Measurements from ENCODE around the gene ESD. TPM values are rescaled to one million over a fixed set of nuclear protein-coding genes. Genes with fewer than 3 reads are reported as not detected.

Gene ESD
- total RNA-seq, 1 donor from 2014 or later, result 191 TPM

GRCh38 chr13:46745062-46745461, 51.9 kb downstream of the ESD start:
- Histone ChIP-seq H3K4me1 (no peaks in the 10 kb centered on the region), H2AFZ (replicated peaks) (no peak overlapping the region), H3K79me2 (ENCODE audit: low read depth) (no peaks in the 10 kb centered on the region), H3K27me3 (no peaks in the 10 kb centered on the region), H3F3A (ENCODE audit: low read depth) (no peaks in the 10 kb centered on the region), H3K36me3 (no peaks in the 10 kb centered on the region), H3K9ac (no peak overlapping the region), H4K20me1 (ENCODE audit: low read depth) (no peaks in the 10 kb centered on the region), H3K4me3 (no peak overlapping the region), H3K4me2 (no peak overlapping the region), H3K27ac (no peak overlapping the region), H3K9me3 (ENCODE audit: low read depth) (no peaks in the 10 kb centered on the region)
- no peaks in the 10 kb centered on the region for H3K4me1 Mint-ChIP-seq
- peaks cover 3% of the 10 kb centered on the region for H3K27me3 Mint-ChIP-seq (ENCODE audit: insufficient read depth, low read depth)
- no peak for DNase-seq (ENCODE audit: low spot score)
- no peak overlapping the region for H3K27ac Mint-ChIP-seq
- peaks cover 29% of the 10 kb centered on the region for H3K36me3 Mint-ChIP-seq
- TF ChIP-seq CTCF (IDR thresholded peaks at IDR 0.05) (no peak), EZH2 (IDR thresholded peaks at IDR 0.05) (no peak), EZH2phosphoT487 (IDR thresholded peaks at IDR 0.05) (no peak)
- no peak overlapping the region for H3K4me3 Mint-ChIP-seq
- H3K9me3 Mint-ChIP-seq, result no peaks in the 10 kb centered on the region

GRCh38 chr13:46743191-46743590, 53.8 kb downstream of the ESD start:
- Mint-ChIP-seq H3K27ac (no peak overlapping the region), H3K9me3 (no peaks in the 10 kb centered on the region), H3K36me3 (peaks cover 29% of the 10 kb centered on the region), H3K4me1 (no peaks in the 10 kb centered on the region), H3K4me3 (no peak overlapping the region), H3K27me3 (ENCODE audit: insufficient read depth, low read depth) (peaks cover 3% of the 10 kb centered on the region)
- H3K79me2 ChIP-seq (ENCODE audit: low read depth), result no peaks in the 10 kb centered on the region
- no peaks in the 10 kb centered on the region for H3K9me3 ChIP-seq (ENCODE audit: low read depth)
- no peaks in the 10 kb centered on the region for H3K4me1 ChIP-seq
- no peaks in the 10 kb centered on the region for H3K36me3 ChIP-seq
- H3K27ac ChIP-seq, result no peak overlapping the region
- H3K4me2 ChIP-seq, result no peak overlapping the region
- H3K4me3 ChIP-seq, result no peak overlapping the region
- no peak overlapping the region for H2AFZ ChIP-seq (replicated peaks)
- TF ChIP-seq CTCF (IDR thresholded peaks at IDR 0.05) (no peak), EZH2 (IDR thresholded peaks at IDR 0.05) (no peak), EZH2phosphoT487 (IDR thresholded peaks at IDR 0.05) (no peak)
- H3K27me3 ChIP-seq, result no peaks in the 10 kb centered on the region
- no peaks in the 10 kb centered on the region for H3F3A ChIP-seq (ENCODE audit: low read depth)
- DNase-seq (ENCODE audit: low spot score), result no peak
- no peak overlapping the region for H3K9ac ChIP-seq
- no peaks in the 10 kb centered on the region for H4K20me1 ChIP-seq (ENCODE audit: low read depth)

GRCh38 chr13:46739447-46740098, 57.4 kb downstream of the ESD start:
- Histone ChIP-seq H3K4me1 (no peaks in the 10 kb centered on the region), H3K4me3 (no peak overlapping the region), H3K27ac (no peak overlapping the region), H2AFZ (replicated peaks) (no peak overlapping the region), H3K36me3 (no peaks in the 10 kb centered on the region), H3K9ac (no peak overlapping the region), H3K4me2 (no peak overlapping the region), H3K9me3 (ENCODE audit: low read depth) (no peaks in the 10 kb centered on the region), H3F3A (ENCODE audit: low read depth) (no peaks in the 10 kb centered on the region), H4K20me1 (ENCODE audit: low read depth) (no peaks in the 10 kb centered on the region), H3K79me2 (ENCODE audit: low read depth) (no peaks in the 10 kb centered on the region), H3K27me3 (no peaks in the 10 kb centered on the region)
- Mint-ChIP-seq H3K27ac (no peak overlapping the region), H3K4me1 (no peaks in the 10 kb centered on the region), H3K27me3 (ENCODE audit: insufficient read depth, low read depth) (peaks cover 2% of the 10 kb centered on the region), H3K9me3 (no peaks in the 10 kb centered on the region), H3K36me3 (peaks cover 10% of the 10 kb centered on the region), H3K4me3 (no peak overlapping the region)
- TF ChIP-seq EZH2phosphoT487 (IDR thresholded peaks at IDR 0.05) (no peak), EZH2 (IDR thresholded peaks at IDR 0.05) (no peak), CTCF (IDR thresholded peaks at IDR 0.05) (no peak)
- DNase-seq (ENCODE audit: low spot score), result no peak

Data from neural progenitor cell (in vitro differentiated cells).